NCI-H1436 treated with DMSO at 0.1 percent for 48 hours (cell line): ENCODE data around the gene SCLT1.

ENCODE experiments used
- DNase-seq: peaks from one replicate; lab custom pipeline; 2025; lab: John Stamatoyannopoulos, UW

Gene SCLT1

GRCh38 chr4:128869776-128870509, 223.4 kb downstream of the SCLT1 start:
- DNase-seq: no peak

DNA sequence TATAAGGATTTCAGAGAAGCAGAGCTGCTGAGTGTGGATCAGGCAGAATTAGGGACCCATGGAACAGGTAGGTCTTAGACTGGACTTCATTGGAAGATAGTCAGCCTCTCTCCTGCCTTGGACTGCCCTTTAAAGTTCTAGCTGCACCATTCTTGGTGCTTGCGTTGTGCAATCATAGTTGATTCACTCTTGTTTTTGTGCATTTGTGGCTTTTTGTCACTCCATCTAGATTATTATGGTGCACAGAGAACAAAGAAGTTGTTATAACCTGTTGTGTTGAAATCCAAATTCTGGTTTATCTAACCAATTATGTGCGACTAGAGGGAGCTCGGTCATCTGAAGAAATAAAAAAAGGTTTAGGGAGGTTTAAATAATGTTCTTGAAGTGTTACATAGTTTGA, 224.6 kb downstream of the SCLT1 start:
- DNase-seq: no peak

GRCh38 chr4:128866691-128867090, 226.6 kb downstream of the SCLT1 start:
- DNase-seq: no peak

DNA sequence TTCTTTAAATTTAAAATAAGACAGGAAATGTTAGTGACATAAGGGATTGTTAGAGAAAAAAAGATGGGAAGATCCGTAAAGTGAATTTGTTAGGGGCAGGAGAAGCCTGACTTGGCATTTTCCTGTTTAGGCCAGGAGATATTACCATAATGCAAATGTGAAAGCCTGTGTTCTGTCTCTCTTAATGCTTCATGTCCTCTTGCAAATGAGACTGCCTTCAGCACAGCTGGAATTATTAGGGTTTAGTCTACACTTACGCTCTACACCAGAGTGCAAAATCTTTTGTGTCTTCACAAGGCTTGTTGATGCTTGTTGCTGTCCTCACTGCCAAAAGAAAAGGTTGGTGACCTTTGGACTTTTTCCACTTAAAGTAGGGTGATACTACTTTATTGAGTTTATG, 227.1 kb downstream of the SCLT1 start:
- DNase-seq: no peak

DNA sequence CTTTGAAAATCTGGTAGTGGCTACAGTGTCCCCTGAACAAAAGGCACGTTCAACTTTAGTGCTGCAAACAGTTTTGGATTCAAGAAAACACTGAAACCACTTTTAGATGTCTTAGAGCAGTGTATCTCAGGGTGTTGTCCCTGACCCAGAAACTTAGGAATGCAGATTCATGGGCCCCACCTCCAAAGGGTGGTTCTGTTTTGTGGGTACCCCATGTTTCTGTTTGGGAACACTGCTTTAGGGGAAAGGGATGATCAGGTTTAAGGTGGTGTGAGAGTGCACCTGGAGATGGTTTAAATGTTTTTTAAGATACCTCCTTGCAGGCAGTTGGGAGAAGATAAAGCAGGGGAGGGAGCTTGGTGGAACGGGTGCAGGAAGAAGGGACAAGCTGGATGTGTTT, 228.2 kb downstream of the SCLT1 start:
- no peak for DNase-seq

GRCh38 chr4:128863312-128864075, 229.8 kb downstream of the SCLT1 start:
- no peak for DNase-seq

DNA sequence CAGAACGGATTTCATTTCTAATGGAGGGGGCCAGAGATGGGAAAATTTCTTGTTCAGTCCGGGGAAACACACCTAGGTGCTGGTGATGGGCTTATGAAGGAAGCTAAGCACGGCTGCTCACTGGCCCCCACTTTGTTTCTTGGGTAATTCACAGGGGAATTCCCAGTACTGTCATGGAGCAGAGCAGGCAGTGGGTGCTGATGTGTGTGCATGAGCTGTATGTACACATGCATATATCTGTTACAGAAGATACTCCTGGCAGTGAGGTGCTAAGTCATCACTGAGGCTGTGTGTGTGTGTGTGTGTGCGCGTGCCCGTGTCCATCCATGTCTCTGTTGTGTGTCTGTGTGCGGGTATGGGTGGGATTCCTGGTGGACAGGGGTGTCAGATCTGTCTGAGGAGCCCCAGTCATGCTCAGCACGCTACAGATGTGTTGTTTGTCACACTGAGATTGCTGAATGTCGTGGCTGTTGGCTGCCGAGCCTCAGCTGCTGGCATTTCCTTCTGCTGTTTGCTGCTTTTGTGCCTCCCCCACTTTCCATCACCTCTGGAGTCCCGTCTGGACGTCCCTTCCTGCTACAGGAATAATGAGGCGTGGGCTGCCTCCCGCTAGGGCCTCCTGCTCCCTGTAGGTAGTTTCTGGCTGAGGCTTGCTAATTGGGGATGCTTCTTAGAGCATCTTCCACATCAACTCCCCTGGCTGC, 230.6 kb downstream of the SCLT1 start:
- no peak for DNase-seq

DNA sequence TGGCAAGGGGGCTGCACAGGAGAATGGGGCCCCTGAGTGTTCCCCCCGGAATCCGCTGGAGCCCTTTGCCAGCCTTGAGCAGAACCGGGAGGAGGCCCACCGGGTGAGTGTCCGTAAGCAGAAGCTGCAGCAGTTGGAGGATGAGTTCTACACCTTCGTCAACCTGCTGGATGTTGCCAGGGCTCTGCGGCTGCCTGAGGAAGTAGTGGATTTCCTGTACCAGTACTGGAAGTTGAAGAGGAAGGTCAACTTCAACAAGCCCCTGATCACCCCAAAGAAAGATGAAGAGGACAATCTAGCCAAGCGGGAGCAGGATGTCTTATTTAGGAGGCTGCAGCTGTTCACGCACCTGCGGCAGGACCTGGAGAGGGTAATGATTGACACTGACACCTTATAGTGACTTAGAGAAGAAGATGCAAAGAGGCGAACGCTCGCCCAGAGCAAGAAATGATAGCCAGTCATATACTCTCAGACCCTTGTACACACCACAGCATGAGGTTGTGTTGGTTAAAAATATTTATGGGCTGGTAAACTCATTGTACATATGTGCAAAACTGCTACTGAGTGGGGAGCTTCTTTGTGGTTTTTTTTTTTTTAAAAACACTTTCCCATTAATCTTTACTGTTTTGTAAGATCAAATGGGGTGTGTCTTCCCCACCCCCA, 231.4 kb downstream of the SCLT1 start:
- no peak for DNase-seq

DNA sequence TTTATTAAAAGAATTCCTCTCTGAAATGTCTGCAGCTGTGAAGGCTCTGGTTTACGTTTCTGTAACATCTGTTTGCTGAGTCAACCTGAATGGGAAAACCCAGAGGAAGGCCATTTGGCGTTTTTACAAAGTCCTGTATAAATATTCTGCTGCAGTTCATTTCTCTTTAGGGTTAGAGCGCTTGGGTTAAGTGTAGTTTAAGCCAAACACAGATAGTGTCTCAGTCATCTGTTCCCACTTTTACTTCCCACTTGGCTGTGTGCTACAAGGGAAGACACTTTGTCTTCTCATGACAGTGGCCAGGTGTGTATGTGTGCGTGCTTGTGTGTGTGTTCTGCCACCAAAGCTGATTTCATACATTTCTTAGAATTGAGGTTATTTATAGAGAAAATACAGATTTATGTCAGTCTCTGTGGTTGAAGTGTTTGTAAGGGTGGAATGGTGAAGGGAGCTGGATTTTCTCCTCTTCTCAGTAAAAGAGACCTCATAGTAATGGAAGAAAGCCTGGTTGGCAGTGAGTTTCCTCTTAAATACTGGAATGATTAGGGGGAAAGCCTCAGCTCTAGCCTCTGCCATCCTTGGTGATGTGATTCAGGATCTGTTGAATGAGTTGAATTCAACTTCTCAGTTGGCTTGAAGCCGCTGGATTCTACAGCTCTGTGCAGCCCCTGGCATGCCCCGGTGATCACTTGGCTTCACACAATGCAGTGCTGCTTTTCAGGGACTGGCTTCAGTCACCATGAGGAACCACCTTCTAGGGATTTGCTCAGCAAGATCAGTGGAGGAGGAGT, 233.3 kb downstream of the SCLT1 start:
- DNase-seq: no peak

DNA sequence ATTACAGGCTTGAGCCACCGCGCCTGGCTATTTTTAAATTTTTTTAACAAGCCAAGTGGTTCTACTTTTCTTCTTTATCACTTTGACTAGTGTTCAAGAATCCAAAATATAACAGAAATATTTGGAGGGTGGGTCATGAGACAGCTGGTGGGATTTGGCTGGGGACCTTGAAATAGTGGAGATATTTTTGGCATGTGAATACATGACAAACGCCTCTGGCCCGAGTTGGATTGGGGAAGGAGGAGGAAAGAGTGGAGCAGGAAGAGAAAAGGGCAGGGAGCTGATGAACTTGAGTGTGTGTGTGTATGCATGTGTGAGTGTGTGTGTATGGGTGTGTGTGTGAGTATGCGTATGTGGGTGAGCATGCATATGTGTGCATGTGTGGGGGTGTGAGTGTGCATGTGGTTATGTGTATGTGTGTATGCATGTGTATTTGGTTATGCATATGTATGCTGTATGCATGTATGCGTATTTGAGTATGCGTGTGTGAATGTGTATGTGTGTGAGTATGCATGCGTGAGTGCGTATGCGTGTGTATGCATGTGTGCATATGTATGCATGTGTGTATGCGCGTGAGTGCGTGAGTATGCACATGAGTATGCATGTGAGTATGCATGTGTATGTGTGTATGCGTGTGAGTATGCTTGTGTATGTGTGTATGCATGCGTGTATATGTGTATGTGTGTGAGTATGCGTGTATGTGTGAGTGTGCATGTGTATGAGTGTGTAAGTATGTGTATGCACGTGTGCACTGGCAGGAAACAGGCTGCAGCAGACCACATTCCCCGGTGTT, 234.3 kb downstream of the SCLT1 start:
- DNase-seq: no peak

DNA sequence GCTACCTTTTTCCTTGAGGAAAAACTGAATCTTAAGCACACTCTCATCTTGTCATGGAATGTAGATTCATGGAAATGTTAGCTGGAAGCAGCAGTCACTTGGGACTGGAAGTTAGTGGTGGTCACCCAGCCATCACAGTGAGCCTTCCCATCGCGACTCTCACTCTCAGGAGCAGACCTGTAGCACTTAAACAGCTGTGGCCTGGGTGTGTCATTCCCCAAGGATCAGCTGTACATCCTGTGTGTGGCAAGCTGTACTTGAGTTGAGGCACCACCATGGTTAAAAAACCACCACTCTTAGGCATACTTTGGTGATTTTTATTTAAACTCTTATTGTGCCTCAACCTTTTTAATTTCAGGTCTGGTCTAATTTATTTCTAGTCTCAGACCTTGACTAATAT, 237.1 kb downstream of the SCLT1 start:
- DNase-seq: no peak

DNA sequence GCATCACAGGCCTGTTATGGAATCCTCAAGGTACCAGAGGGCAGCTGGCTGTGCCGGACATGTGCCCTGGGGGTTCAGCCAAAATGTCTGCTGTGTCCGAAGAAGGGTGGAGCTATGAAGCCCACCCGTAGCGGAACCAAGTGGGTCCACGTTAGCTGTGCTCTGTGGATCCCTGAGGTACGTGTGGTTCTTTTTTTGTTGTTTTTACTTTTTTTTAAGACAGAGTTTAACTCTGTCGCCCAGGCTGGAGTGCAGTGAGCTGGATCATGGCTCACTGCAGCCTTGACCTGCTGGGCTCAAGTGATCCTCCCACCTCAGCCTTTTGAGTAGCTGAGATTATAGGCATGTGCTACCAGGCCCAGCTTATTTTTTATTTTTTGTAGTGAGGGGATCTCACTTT, 237.7 kb downstream of the SCLT1 start:
- DNase-seq: no peak

- DNase-seq: no peak
Measured at GRCh38 chr4:128854433-128854832, 238.9 kb downstream of the SCLT1 start.

GRCh38 chr4:128853741-128854140, 239.6 kb downstream of the SCLT1 start:
- DNase-seq: no peak

- DNase-seq: no peak
Measured at GRCh38 chr4:128850252-128850651, 243.1 kb downstream of the SCLT1 start.

DNA sequence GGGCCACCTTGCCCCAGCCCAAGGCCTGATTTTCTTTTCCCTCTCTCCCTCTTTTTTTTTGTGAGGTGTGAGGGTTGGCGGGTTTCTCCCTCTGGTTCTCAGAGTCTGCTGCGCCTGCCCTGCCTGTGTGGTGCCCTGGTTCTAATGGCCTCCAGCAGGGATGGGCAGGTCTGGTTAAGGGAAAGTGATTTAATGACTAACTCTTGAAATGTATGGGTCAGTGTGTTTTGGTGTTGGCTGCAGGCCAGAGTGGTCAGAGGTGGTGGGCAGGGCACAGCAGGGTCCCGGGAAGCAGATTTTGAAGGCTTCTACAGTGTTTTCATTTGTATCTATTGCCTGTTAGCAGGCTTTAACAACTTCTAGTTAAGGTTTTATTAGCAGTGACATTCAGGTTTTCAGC, 244.9 kb downstream of the SCLT1 start:
- no peak for DNase-seq

DNA sequence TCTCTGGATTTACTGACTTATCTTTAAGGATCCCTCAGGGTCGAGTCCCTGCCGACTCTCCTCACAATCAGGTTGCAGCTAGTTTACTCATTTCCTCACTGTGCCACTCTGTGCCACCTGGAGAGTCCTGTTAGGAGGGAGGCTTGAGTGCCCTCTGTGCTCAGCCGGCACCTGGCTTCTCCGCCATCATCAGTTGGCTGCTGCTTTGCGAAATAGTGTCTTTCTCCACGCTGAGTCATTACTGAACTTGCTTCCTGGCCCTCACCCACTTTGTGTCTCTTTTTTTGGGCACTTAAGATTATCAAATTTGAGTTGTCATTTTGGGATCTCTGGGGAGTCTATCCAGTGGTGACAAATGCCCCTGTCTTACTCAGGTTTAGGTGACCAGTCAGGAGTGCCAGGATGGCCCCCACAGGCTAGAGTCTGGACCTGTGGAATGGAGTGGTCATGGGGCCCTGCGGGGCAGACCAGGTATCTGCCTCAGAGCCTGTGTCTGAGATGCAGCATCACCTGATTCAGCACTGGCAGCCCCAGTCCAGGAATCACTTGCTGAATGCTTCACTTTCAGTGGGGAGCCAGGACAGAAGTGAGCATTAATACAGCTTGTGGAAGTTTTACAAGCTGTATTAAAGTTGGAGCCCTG, 246.1 kb downstream of the SCLT1 start:
- DNase-seq: no peak

DNA sequence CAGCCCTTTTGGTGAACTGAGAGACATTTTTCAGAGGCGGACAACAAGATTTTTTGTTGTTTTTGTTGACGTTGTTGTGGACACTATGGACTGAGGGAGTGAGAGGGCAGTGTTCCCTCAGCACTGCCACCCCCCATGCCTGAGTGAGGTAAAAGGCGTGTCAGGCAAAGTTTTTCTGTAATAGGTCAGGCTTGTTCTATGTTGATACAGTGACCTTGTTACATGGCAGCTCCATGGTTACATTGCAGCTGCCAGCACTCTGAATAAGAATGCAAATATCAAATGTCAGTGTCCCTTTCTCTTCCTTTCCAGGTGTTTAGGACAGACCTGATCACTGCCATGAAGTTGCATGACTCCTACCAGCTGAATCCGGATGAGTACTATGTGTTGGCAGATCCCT, 247.3 kb downstream of the SCLT1 start:
- DNase-seq: no peak

- no peak for DNase-seq
Measured at GRCh38 chr4:128844931-128845330, 248.4 kb downstream of the SCLT1 start.

GRCh38 chr4:128841402-128841801, 251.9 kb downstream of the SCLT1 start:
- no peak for DNase-seq
